HEK293 (cell line): Measurements from ENCODE around the gene CSNK1G3.

Experiments used
- CTCF ChIA-PET: fragments of 350-600 bp; formaldehyde crosslinking; extraction: SDS; loops from one replicate; lab custom pipeline; 2021; ENCODE audit warnings: antibody characterized with exemption; lab: Yijun Ruan, JAX
- POLR2A ChIA-PET: fragments of 300-600 bp; formaldehyde crosslinking; extraction: SDS; loops from one replicate; lab custom pipeline; 2020; ENCODE audit warnings: antibody characterized with exemption, inconsistent platforms; lab: Yijun Ruan, JAX
- H3K27ac ChIP-seq: fragments of 200-500 bp; sonication (Bioruptor generic); 2 replicates; pipeline ENCODE4 v1.5.1; 2014; ENCODE audit warnings: low read depth, low read length, control low read depth, inconsistent platforms; ENCODE audit errors: extremely low read depth
- H3K36me3 ChIP-seq, 2 experiments: fragments of 200-500 bp in 1 of 2; sonication (Bioruptor generic) in 1 of 2; 1 replicate in 1 of 2; 2 replicates in 1 of 2; pipeline ENCODE4 v1.5.1; 2014 to 2017; ENCODE audit warnings: inconsistent platforms in 2 of 2, low read length in 2 of 2; ENCODE audit not compliant: control insufficient read depth in 2 of 2, insufficient read depth in 1 of 2
- H3K4me1 ChIP-seq: fragments of 200-500 bp; sonication (Bioruptor generic); 2 replicates; pipeline ENCODE4 v1.5.1; 2014; ENCODE audit warnings: mild to moderate bottlenecking, low read length, inconsistent platforms; ENCODE audit not compliant: control insufficient read depth, insufficient read depth
- H3K4me3 ChIP-seq: 2 replicates; pipeline ENCODE4 v1.5.1; 2011; ENCODE audit warnings: low read depth, mild to moderate bottlenecking, control low read depth, low read length, moderate library complexity
- H3K9me3 ChIP-seq: fragments of 200-500 bp; sonication (Bioruptor generic); 2 replicates; pipeline ENCODE4 v1.5.1; 2014; ENCODE audit warnings: low read depth, low read length, inconsistent platforms; ENCODE audit not compliant: control insufficient read depth, insufficient read depth
- GFI1B ChIP-seq: fragments of 450-650 bp; formaldehyde crosslinking; IDR thresholded peaks from 2 replicates; pipeline ENCODE4 v1.5.1; 2016; ENCODE audit warnings: missing biosample characterization, missing genetic modification characterization
- KLF10 ChIP-seq: fragments of 450-650 bp; IDR thresholded peaks from 2 replicates; pipeline ENCODE4 v1.5.1; 2018; ENCODE audit warnings: missing biosample characterization, mild to moderate bottlenecking, missing genetic modification characterization
- MEIS1 ChIP-seq: sonication (generic); formaldehyde crosslinking; IDR thresholded peaks from 2 replicates; pipeline ENCODE4 v1.8.1; 2022; ENCODE audit warnings: missing genetic modification reagents, mild to moderate bottlenecking, borderline replicate concordance
- PATZ1 ChIP-seq: fragments of 450-650 bp; formaldehyde crosslinking; IDR thresholded peaks from 2 replicates; pipeline ENCODE4 v1.5.1; 2016; ENCODE audit warnings: missing biosample characterization, missing genetic modification characterization
- ZNF175 ChIP-seq: fragments of 450-650 bp; formaldehyde crosslinking; IDR thresholded peaks from 2 replicates; pipeline ENCODE4 v1.5.1; 2016; ENCODE audit warnings: missing biosample characterization, missing genetic modification characterization
- ZNF184 ChIP-seq: fragments of 450-650 bp; IDR thresholded peaks from 2 replicates; pipeline ENCODE4 v1.5.1; 2018; ENCODE audit warnings: missing biosample characterization, mild to moderate bottlenecking, missing genetic modification characterization
- ZNF19 ChIP-seq: fragments of 450-650 bp; formaldehyde crosslinking; IDR thresholded peaks from 2 replicates; pipeline ENCODE4; 2016; ENCODE audit warnings: missing biosample characterization, missing genetic modification characterization, low read depth
- ZNF23 ChIP-seq: fragments of 450-650 bp; formaldehyde crosslinking; IDR thresholded peaks from 2 replicates; pipeline ENCODE4 v1.5.1; 2016; ENCODE audit warnings: missing biosample characterization, missing genetic modification characterization, borderline replicate concordance
- ZNF366 ChIP-seq: fragments of 450-650 bp; formaldehyde crosslinking; conservative IDR thresholded peaks from 2 replicates; pipeline ENCODE4 v1.5.1; 2016; ENCODE audit warnings: missing biosample characterization, missing genetic modification characterization
- ZNF404 ChIP-seq: fragments of 450-650 bp; formaldehyde crosslinking; IDR thresholded peaks from 2 replicates; pipeline ENCODE4 v1.5.1; 2017; ENCODE audit warnings: missing biosample characterization, missing genetic modification characterization
- ZNF549 ChIP-seq: fragments of 450-650 bp; IDR thresholded peaks from 2 replicates; pipeline ENCODE4 v1.5.1; 2018; ENCODE audit warnings: missing biosample characterization, missing genetic modification characterization, mild to moderate bottlenecking, inconsistent platforms, moderate library complexity
- ZNF600 ChIP-seq: fragments of 450-650 bp; formaldehyde crosslinking; IDR thresholded peaks from 2 replicates; pipeline ENCODE4 v1.5.1; 2016; ENCODE audit warnings: missing biosample characterization, missing genetic modification characterization
- ZNF610 ChIP-seq: fragments of 450-650 bp; formaldehyde crosslinking; IDR thresholded peaks from 2 replicates; pipeline ENCODE4 v1.5.1; 2016; ENCODE audit warnings: missing biosample characterization, missing genetic modification characterization, borderline replicate concordance
- ZNF747 ChIP-seq: fragments of 450-650 bp; formaldehyde crosslinking; IDR thresholded peaks from 2 replicates; pipeline ENCODE4 v1.5.1; 2016; ENCODE audit warnings: missing biosample characterization, missing genetic modification characterization
- ZNF768 ChIP-seq: fragments of 450-650 bp; formaldehyde crosslinking; IDR thresholded peaks from 2 replicates; pipeline ENCODE4 v1.5.1; 2018; ENCODE audit warnings: missing biosample characterization, mild to moderate bottlenecking, missing genetic modification characterization
- ZSCAN18 ChIP-seq: fragments of 450-650 bp; formaldehyde crosslinking; IDR thresholded peaks from 2 replicates; pipeline ENCODE4 v1.5.1; 2016; ENCODE audit warnings: missing biosample characterization, missing genetic modification characterization
- TF ChIP-seq, protein P1 (sequence below): fragments of 450-650 bp; IDR thresholded peaks from 2 replicates; pipeline ENCODE4 v1.5.1; 2018; ENCODE audit warnings: missing biosample characterization, missing genetic modification characterization
- TF ChIP-seq, protein P2 (sequence below): fragments of 450-650 bp; formaldehyde crosslinking; IDR thresholded peaks from 2 replicates; pipeline ENCODE4 v1.5.1; 2016; ENCODE audit warnings: missing biosample characterization, missing genetic modification characterization, borderline replicate concordance

CSNK1G3 gene

GRCh38 chr5:123474228-123474627, 37.7 kb upstream of the CSNK1G3 start:
- no peak for TF ChIP-seq PATZ1
- TF ChIP-seq GFI1B (tag by site-specific recombination): no peak
- TF ChIP-seq ZNF768 (tag by site-specific recombination): no peak
- no peak for TF ChIP-seq ZNF184
- TF ChIP-seq, protein P1, sequence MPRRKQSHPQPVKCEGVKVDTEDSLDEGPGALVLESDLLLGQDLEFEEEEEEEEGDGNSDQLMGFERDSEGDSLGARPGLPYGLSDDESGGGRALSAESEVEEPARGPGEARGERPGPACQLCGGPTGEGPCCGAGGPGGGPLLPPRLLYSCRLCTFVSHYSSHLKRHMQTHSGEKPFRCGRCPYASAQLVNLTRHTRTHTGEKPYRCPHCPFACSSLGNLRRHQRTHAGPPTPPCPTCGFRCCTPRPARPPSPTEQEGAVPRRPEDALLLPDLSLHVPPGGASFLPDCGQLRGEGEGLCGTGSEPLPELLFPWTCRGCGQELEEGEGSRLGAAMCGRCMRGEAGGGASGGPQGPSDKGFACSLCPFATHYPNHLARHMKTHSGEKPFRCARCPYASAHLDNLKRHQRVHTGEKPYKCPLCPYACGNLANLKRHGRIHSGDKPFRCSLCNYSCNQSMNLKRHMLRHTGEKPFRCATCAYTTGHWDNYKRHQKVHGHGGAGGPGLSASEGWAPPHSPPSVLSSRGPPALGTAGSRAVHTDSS: no peak
- Histone ChIP-seq H3K9me3 (no peaks in the 10 kb centered on the region), H3K36me3 (no peaks in the 10 kb centered on the region), H3K27ac (no peak overlapping the region), H3K4me3 (no peak overlapping the region), H3K4me1 (no peaks in the 10 kb centered on the region)
- ChIA-PET CTCF (no interaction called here), POLR2A (no interaction called here)

DNA sequence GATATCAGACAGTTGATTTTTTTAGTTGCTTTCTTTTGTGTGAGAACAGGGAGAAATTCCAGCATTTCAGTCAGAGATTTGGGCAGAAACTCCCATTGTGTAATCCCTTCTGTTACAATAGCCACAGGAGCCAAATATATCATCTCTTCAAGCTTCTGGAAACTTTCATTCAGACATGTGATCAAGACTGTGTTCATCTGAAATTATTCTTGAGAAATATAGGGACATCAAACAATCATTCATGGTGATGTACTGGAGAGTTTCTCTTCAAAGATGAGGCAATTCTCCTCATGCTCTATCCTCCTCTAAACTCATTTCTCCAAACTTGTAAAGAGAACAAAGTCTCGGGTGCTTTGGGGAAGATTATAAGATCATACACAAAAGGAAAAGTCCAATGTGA, 35.2 kb upstream of the CSNK1G3 start:
- CTCF ChIA-PET: no interaction called here
- H3K36me3 ChIP-seq: no peaks in the 10 kb centered on the region
- H3K27ac ChIP-seq: no peak overlapping the region
- POLR2A ChIA-PET: no interaction called here
- no peak overlapping the region for H3K4me3 ChIP-seq
- no peaks in the 10 kb centered on the region for H3K9me3 ChIP-seq
- no peaks in the 10 kb centered on the region for H3K4me1 ChIP-seq
- TF ChIP-seq, protein P2, sequence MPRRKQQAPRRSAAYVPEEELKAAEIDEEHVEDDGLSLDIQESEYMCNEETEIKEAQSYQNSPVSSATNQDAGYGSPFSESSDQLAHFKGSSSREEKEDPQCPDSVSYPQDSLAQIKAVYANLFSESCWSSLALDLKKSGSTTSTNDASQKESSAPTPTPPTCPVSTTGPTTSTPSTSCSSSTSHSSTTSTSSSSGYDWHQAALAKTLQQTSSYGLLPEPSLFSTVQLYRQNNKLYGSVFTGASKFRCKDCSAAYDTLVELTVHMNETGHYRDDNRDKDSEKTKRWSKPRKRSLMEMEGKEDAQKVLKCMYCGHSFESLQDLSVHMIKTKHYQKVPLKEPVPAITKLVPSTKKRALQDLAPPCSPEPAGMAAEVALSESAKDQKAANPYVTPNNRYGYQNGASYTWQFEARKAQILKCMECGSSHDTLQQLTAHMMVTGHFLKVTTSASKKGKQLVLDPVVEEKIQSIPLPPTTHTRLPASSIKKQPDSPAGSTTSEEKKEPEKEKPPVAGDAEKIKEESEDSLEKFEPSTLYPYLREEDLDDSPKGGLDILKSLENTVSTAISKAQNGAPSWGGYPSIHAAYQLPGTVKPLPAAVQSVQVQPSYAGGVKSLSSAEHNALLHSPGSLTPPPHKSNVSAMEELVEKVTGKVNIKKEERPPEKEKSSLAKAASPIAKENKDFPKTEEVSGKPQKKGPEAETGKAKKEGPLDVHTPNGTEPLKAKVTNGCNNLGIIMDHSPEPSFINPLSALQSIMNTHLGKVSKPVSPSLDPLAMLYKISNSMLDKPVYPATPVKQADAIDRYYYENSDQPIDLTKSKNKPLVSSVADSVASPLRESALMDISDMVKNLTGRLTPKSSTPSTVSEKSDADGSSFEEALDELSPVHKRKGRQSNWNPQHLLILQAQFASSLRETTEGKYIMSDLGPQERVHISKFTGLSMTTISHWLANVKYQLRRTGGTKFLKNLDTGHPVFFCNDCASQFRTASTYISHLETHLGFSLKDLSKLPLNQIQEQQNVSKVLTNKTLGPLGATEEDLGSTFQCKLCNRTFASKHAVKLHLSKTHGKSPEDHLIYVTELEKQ (tag by site-specific recombination): no peak
- no peak for TF ChIP-seq MEIS1 (CRISPR knock-in tag)
- no peak for TF ChIP-seq ZNF23 (tag by site-specific recombination)
- no peak for TF ChIP-seq ZNF19
- no peak for TF ChIP-seq ZNF600 (tag by site-specific recombination)
- TF ChIP-seq ZNF747 (tag by site-specific recombination): no peak
- no peak for TF ChIP-seq ZNF366 (tag by site-specific recombination)
- no peak for TF ChIP-seq ZNF610
- no peak for TF ChIP-seq ZSCAN18 (tag by site-specific recombination)
- no peak for TF ChIP-seq ZNF404
- TF ChIP-seq ZNF549: no peak
- no peak for TF ChIP-seq ZNF175 (tag by site-specific recombination)
- TF ChIP-seq KLF10 (tag by site-specific recombination): no peak
